K562 (cell line): Measurements from ENCODE around the gene SYCP3.

ENCODE experiments used
- HDGF ChIP-seq: fragments of 450-650 bp; IDR thresholded peaks from 2 replicates; pipeline ENCODE4 v1.6.1; 2016
- SMC3 ChIP-seq: conservative IDR thresholded peaks from 2 replicates; pipeline ENCODE4 v1.6.1; 2011; ENCODE audit warnings: low read depth, low read length, improper control_type of control experiment; ENCODE audit not compliant: insufficient read depth
- ZNF124 ChIP-seq: sonication (generic); formaldehyde crosslinking; IDR thresholded peaks from 2 replicates; pipeline ENCODE4 v1.8.1; 2022; ENCODE audit warnings: missing genetic modification reagents
- ZNF184 ChIP-seq: sonication (generic); formaldehyde crosslinking; IDR thresholded peaks from 2 replicates; pipeline ENCODE4 v1.5.0; 2020; ENCODE audit warnings: missing genetic modification reagents
- TF ChIP-seq, protein P1 (sequence below): fragments of 250-450 bp; sonication (Bioruptor Pico); IDR thresholded peaks from 2 replicates; pipeline ENCODE4 v1.4.0; 2020
- TF ChIP-seq, protein P2 (sequence below), 3 experiments: IDR thresholded peaks in 2 of 3; conservative IDR thresholded peaks in 1 of 3; 2 replicates each; pipeline ENCODE4 v1.5.1; 2011 to 2012; ENCODE audit warnings: low read length in 3 of 3, mild to moderate bottlenecking in 3 of 3, control low read depth in 2 of 3, improper control_type of control experiment in 1 of 3, inconsistent platforms in 1 of 3, low read depth in 1 of 3, mixed read lengths in 1 of 3, moderate library complexity in 1 of 3; ENCODE audit not compliant: insufficient read depth in 2 of 3
- TF ChIP-seq, protein P3 (sequence below): sonication (generic); formaldehyde crosslinking; IDR thresholded peaks from 2 replicates; pipeline ENCODE4 v1.4.0; 2020; ENCODE audit warnings: mild to moderate bottlenecking, missing genetic modification reagents
- TF ChIP-seq, protein P4 (sequence below): sonication (generic); formaldehyde crosslinking; IDR thresholded peaks from 2 replicates; pipeline ENCODE4 v1.8.1; 2023; ENCODE audit warnings: mild to moderate bottlenecking, missing genetic modification reagents

DNA sequence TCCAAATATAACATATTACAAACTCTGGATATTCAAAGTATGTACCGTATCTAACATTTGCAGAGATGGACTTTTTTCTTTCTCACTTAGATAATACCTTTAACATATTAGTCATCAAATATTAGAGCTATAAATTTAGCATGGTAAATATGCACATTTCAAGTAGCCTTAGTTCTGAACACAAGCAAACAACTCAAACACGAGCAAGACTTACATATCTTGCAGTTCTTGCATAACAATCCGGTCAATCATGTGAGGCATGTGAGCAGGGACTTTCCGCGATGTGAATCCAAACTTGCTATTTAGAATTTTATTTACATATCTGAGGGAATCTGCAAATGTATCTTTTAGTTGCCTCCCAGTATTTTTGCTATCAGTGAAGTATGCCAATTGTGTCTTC, 22.1 kb upstream of the SYCP3 start:
- TF ChIP-seq, protein P1, sequence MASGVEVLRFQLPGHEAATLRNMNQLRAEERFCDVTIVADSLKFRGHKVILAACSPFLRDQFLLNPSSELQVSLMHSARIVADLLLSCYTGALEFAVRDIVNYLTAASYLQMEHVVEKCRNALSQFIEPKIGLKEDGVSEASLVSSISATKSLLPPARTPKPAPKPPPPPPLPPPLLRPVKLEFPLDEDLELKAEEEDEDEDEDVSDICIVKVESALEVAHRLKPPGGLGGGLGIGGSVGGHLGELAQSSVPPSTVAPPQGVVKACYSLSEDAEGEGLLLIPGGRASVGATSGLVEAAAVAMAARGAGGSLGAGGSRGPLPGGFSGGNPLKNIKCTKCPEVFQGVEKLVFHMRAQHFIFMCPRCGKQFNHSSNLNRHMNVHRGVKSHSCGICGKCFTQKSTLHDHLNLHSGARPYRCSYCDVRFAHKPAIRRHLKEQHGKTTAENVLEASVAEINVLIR (CRISPR knock-in tag) = no peak
- no peak for TF ChIP-seq ZNF124 (CRISPR knock-in tag)
- TF ChIP-seq, protein P2, sequence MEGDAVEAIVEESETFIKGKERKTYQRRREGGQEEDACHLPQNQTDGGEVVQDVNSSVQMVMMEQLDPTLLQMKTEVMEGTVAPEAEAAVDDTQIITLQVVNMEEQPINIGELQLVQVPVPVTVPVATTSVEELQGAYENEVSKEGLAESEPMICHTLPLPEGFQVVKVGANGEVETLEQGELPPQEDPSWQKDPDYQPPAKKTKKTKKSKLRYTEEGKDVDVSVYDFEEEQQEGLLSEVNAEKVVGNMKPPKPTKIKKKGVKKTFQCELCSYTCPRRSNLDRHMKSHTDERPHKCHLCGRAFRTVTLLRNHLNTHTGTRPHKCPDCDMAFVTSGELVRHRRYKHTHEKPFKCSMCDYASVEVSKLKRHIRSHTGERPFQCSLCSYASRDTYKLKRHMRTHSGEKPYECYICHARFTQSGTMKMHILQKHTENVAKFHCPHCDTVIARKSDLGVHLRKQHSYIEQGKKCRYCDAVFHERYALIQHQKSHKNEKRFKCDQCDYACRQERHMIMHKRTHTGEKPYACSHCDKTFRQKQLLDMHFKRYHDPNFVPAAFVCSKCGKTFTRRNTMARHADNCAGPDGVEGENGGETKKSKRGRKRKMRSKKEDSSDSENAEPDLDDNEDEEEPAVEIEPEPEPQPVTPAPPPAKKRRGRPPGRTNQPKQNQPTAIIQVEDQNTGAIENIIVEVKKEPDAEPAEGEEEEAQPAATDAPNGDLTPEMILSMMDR (IDR thresholded peaks at IDR 0.05 in 2 of 3, conservative IDR thresholded peaks at IDR 0.05 in 1 of 3; ENCODE audit: insufficient read depth in 2 of 3, low read depth in 1 of 3, low read length in 3 of 3) = no peak
- TF ChIP-seq, protein P3, sequence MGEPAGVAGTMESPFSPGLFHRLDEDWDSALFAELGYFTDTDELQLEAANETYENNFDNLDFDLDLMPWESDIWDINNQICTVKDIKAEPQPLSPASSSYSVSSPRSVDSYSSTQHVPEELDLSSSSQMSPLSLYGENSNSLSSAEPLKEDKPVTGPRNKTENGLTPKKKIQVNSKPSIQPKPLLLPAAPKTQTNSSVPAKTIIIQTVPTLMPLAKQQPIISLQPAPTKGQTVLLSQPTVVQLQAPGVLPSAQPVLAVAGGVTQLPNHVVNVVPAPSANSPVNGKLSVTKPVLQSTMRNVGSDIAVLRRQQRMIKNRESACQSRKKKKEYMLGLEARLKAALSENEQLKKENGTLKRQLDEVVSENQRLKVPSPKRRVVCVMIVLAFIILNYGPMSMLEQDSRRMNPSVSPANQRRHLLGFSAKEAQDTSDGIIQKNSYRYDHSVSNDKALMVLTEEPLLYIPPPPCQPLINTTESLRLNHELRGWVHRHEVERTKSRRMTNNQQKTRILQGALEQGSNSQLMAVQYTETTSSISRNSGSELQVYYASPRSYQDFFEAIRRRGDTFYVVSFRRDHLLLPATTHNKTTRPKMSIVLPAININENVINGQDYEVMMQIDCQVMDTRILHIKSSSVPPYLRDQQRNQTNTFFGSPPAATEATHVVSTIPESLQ (CRISPR knock-in tag) = no peak
- no peak for TF ChIP-seq SMC3
- TF ChIP-seq ZNF184 (CRISPR knock-in tag) = no peak
- TF ChIP-seq, protein P4, sequence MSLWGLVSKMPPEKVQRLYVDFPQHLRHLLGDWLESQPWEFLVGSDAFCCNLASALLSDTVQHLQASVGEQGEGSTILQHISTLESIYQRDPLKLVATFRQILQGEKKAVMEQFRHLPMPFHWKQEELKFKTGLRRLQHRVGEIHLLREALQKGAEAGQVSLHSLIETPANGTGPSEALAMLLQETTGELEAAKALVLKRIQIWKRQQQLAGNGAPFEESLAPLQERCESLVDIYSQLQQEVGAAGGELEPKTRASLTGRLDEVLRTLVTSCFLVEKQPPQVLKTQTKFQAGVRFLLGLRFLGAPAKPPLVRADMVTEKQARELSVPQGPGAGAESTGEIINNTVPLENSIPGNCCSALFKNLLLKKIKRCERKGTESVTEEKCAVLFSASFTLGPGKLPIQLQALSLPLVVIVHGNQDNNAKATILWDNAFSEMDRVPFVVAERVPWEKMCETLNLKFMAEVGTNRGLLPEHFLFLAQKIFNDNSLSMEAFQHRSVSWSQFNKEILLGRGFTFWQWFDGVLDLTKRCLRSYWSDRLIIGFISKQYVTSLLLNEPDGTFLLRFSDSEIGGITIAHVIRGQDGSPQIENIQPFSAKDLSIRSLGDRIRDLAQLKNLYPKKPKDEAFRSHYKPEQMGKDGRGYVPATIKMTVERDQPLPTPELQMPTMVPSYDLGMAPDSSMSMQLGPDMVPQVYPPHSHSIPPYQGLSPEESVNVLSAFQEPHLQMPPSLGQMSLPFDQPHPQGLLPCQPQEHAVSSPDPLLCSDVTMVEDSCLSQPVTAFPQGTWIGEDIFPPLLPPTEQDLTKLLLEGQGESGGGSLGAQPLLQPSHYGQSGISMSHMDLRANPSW (CRISPR knock-in tag) = no peak
- no peak for TF ChIP-seq HDGF
